Muscle of leg (tissue), 11 donors: Measurements from ENCODE around the gene KCNQ2. TPM values are rescaled to one million over a fixed set of nuclear protein-coding genes. Genes with fewer than 3 reads are reported as not detected.

Source experiments
- DNase-seq: peaks from one replicate; pipeline ENCODE4 v3.0.0; 2013
- H3K27ac ChIP-seq: one replicate; pipeline ENCODE4 v1.5.1; 2013; ENCODE audit warnings: mild to moderate bottlenecking, low read length, control low read depth
- H3K27me3 ChIP-seq: one replicate; pipeline ENCODE4 v1.6.1; 2013; ENCODE audit warnings: low read length; ENCODE audit not compliant: control insufficient read depth, insufficient read depth
- H3K36me3 ChIP-seq: one replicate; pipeline ENCODE4 v1.6.1; 2013; ENCODE audit warnings: low read length; ENCODE audit not compliant: control insufficient read depth, insufficient read depth
- H3K4me1 ChIP-seq: one replicate; pipeline ENCODE4 v1.6.1; 2013; ENCODE audit warnings: low read length; ENCODE audit not compliant: control insufficient read depth, insufficient read depth
- H3K4me3 ChIP-seq: one replicate; pipeline ENCODE4 v1.5.1; 2013; ENCODE audit warnings: low read length, control low read depth
- H3K9me3 ChIP-seq: replicated peaks from 2 replicates; pipeline ENCODE4 v1.6.1; 2013; ENCODE audit warnings: low read depth, low read length; ENCODE audit not compliant: control insufficient read depth
- WGBS: methylation state at CpG from one replicate; pipeline ENCODE4 v1.1.5; 2013; ENCODE audit warnings: missing lambda C conversion rate; ENCODE audit not compliant: insufficient coverage; 5-methylcytosine and 5-hydroxymethylcytosine counted together
- polyA plus RNA-seq, 8 donors: library from polyadenylated mRNA; unstranded; fragments of 120-200 nt; gene quantifications; one replicate each; pipeline versions ENCODE4 v1.2.1 to v1.2.3, GENCODE V29; 2013; ENCODE audit warnings: inconsistent platforms in 1 of 8, low replicate concordance in 1 of 8; ENCODE audit not compliant: insufficient read length in 8 of 8, insufficient read depth in 1 of 8
- total RNA-seq: library from RNA; stranded (reverse); fragments of 120-200 nt; gene quantifications from one replicate; pipeline ENCODE4 v1.2.4, GENCODE V29; 2013

KCNQ2 gene
- total and polyA plus RNA-seq, 9 donors, result 2.9 to 11.5 (median 6.7) TPM

GRCh38 chr20:63397946-63398450 is 74.5 kb downstream of the KCNQ2 start:
- Histone ChIP-seq H3K27ac (no peak overlapping the region), H3K36me3 (no peaks in the 10 kb centered on the region), H3K4me1 (peaks cover 13% of the 10 kb centered on the region), H3K9me3 (no peaks in the 10 kb centered on the region), H3K27me3 (peaks cover 17% of the 10 kb centered on the region), H3K4me3 (no peak overlapping the region)
- no peak for DNase-seq
- WGBS, result 77% methylated on average over 25 of the region's 25 CpGs

DNA sequence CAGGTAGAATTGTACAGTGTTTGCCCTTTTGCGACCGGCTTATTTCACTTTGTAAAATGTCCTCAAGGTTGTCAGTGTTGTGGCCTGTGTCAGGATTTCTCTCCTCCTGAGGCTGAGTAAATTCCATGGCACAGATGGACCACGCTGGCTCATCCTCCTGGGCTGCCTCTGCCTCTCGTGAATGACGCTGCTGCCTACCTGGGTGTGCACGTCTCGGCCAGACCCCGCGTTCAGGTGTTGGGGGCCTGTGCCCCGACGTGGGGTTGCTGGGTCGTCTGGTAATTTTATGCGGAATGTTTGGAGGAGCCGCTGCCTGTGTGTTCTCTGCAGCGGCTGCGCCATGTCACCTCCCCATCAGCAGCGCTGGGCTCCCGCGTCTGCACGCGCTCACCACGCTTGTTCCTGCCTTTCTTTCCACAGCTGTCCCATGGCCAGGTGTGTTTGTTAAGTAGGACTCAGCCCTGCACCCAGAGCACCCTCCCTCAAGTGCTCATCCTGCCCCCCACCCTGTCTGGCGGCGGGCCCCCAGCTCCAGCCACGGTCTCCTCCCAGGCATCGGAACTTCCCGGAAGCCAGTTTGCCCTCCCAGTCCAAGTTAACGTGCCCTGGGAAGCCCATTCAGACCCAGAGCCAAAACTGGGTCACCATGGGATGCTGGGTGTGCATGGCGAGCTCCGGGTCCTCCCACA is 75.2 kb downstream of the KCNQ2 start:
- Histone ChIP-seq H3K4me1 (peaks cover 13% of the 10 kb centered on the region), H3K36me3 (no peaks in the 10 kb centered on the region), H3K4me3 (no peak overlapping the region), H3K9me3 (no peaks in the 10 kb centered on the region), H3K27ac (no peak overlapping the region), H3K27me3 (peaks cover 15% of the 10 kb centered on the region)
- DNase-seq, result no peak
- 83% methylated on average over 18 of the region's 30 CpGs for WGBS

DNA sequence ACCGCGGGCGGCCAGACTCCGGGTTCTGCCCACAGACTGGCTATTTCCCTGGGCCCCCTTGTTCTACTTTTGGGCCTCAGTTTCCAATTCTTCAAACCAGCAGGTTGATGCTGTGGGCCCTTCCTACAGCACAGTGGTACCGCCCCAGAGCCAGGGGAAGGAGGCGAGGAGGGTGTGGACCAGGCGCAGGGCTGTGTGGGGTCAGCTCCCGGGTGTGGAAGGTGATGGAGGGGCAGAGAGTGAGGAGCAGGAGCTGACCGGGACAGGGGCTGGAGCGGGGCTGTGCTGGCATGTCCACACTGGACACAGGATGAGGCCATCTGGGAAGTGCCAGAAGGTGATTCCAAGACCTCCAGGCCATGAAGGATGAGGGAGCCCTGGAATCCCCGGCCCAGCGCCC is 76.2 kb downstream of the KCNQ2 start:
- Histone ChIP-seq H3K27me3 (peaks cover 14% of the 10 kb centered on the region), H3K4me1 (peaks cover 13% of the 10 kb centered on the region), H3K4me3 (no peak overlapping the region), H3K9me3 (no peaks in the 10 kb centered on the region), H3K36me3 (no peaks in the 10 kb centered on the region), H3K27ac (no peak overlapping the region)
- 70% methylated on average over 3 of the region's 12 CpGs for WGBS
- no peak for DNase-seq

DNA sequence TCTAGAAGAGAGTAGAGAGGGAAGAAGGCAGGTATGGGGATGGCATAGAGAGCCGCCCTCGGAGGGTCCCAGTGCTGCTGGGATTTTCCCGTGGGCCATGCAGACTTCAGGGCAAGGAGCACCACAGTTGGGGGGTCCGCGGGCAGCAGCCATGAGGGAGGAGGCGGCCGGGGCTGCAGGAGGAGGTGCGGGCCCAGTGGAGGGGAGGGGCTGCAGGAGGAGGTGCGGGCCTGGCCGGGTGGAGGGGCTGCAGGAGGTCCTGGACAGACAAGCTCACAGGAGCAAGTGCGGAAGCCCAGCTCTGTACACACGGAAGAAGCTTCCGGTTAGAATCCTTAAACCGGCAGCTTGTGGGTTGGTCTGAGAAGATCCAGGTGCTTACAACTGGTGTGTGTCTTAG is 76.7 kb downstream of the KCNQ2 start:
- 68% methylated on average over 14 of the region's 14 CpGs for WGBS
- Histone ChIP-seq H3K4me1 (peaks cover 13% of the 10 kb centered on the region), H3K36me3 (no peaks in the 10 kb centered on the region), H3K4me3 (no peak overlapping the region), H3K27ac (no peak overlapping the region), H3K27me3 (peaks cover 14% of the 10 kb centered on the region), H3K9me3 (no peaks in the 10 kb centered on the region)
- no peak for DNase-seq

DNA sequence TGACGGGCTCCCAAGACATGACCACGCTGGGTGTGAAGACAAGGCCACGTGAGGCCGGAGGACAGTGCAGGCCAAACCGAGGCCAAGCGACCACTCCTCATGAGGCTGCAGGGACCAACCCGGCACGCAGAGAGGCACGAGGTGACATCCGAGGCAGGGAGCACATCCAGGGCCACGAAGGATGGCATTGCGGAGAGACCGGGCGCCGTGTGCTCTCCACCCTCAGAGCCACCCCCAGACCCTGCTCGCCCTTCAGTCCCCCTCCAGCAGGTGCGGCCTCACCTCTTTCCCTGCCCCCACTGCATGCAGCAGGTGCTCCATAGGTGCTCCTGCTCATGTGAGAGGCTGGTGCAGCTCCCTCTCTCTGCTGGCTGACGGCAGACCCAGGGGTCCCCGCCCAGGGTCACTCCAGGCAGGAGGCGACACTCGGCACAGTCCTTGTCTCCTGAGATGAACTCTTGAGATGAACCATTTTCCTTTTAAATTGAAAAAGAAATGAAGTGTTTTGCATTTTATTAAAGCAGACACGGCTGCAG is 77.5 kb downstream of the KCNQ2 start:
- Histone ChIP-seq H3K4me3 (no peak overlapping the region), H3K4me1 (peaks cover 13% of the 10 kb centered on the region), H3K27me3 (peaks cover 14% of the 10 kb centered on the region), H3K36me3 (no peaks in the 10 kb centered on the region), H3K27ac (no peak overlapping the region), H3K9me3 (no peaks in the 10 kb centered on the region)
- 77% methylated on average over 18 of the region's 22 CpGs for WGBS
- DNase-seq, result no peak

GRCh38 chr20:63394069-63394919 is 78.2 kb downstream of the KCNQ2 start:
- 23% methylated on average over 32 of the region's 32 CpGs for WGBS
- no peaks in the 10 kb centered on the region for H3K36me3 ChIP-seq
- no peak overlapping the region for H3K4me3 ChIP-seq
- DNase-seq, result peak; percentile 66
- H3K9me3 ChIP-seq, result no peaks in the 10 kb centered on the region
- peaks cover 13% of the 10 kb centered on the region for H3K27me3 ChIP-seq
- H3K27ac ChIP-seq, result no peak overlapping the region
- H3K4me1 ChIP-seq, result peaks cover 13% of the 10 kb centered on the region

- no peak for DNase-seq
- Histone ChIP-seq H3K36me3 (no peaks in the 10 kb centered on the region), H3K4me1 (peaks cover 13% of the 10 kb centered on the region), H3K4me3 (no peak overlapping the region), H3K27me3 (peaks cover 11% of the 10 kb centered on the region), H3K27ac (no peak overlapping the region), H3K9me3 (no peaks in the 10 kb centered on the region)
- WGBS, result 67% methylated on average over 17 of the region's 17 CpGs
These were observed 78.9 kb downstream of the KCNQ2 start for GRCh38 chr20:63393566-63393965.

DNA sequence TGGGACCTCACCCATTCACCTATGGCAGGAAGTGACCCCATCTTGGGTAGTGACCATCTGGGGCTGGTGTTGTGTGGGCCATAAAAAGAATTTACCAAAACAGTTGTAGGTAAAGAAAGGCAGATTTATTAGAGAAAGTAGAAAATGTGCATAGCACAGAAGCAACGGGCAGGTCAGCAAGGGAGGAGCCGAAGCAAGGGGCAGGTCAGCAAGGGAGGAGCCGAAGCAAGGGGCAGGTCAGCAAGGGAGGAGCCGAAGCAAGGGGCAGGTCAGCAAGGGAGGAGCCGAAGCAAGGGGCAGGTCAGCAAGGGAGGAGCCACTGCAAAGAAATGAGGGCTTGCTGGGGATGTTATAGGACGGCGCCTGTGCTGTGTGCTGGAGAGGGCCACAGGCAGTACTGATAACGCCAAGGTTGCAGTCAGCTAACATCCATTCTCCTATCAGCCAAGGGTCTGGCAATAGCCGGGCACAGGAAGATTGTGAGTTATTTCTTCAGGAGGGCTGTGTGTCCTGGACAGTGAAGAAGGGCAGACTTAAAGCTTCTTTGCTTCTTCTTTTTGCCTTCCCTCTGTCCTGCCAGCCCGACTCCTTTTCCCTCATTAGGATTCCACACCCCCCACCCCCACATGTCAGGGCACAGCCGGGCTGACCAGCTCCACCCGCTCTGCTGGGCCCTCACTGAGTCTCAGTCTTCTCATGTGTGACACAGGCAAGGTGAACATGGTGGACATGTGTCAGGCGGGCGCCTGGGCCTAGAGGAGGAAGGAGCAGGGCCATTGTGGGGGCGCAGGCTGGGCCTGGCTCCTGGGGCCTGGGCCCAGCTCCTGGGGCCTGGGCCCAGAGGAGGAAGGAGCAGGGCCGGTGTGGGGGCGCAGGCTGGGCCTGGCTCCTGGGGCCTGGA is 79.7 kb downstream of the KCNQ2 start:
- H3K9me3 ChIP-seq, result no peaks in the 10 kb centered on the region
- H3K4me1 ChIP-seq, result peaks cover 13% of the 10 kb centered on the region
- DNase-seq, result no peak
- peaks cover 10% of the 10 kb centered on the region for H3K27me3 ChIP-seq
- WGBS, result 91% methylated on average over 9 of the region's 17 CpGs
- no peak overlapping the region for H3K4me3 ChIP-seq
- H3K27ac ChIP-seq, result no peak overlapping the region
- no peaks in the 10 kb centered on the region for H3K36me3 ChIP-seq

DNA sequence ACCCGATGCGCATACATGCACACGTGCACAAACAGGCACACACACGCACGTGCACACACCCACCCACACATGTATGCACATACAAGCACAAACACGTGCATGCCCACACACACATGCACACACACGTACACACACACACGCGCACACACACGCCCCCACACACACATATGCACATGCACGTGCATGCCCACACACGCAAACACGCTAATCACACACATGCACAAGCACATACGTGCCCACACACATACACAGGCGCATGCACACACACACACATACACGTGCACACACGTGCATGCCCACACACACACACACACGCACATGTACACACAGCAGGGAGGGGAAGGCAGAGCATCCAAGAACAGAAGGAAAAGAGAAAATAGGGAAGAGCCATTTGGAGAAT is 84.5 kb downstream of the KCNQ2 start:
- Histone ChIP-seq H3K4me1 (no peaks in the 10 kb centered on the region), H3K36me3 (no peaks in the 10 kb centered on the region), H3K27ac (no peak overlapping the region), H3K4me3 (no peak overlapping the region), H3K9me3 (peaks cover 17% of the 10 kb centered on the region), H3K27me3 (peaks cover 7% of the 10 kb centered on the region)
- DNase-seq, result no peak
- WGBS, result 85% methylated on average over 10 of the region's 18 CpGs
